Stomach (tissue), 9 donors: Measurements from ENCODE around the gene DDC. TPM values are rescaled to one million over a fixed set of nuclear protein-coding genes. Genes with fewer than 3 reads are reported as not detected.
"Not testable (repeated sequence)": the region's sequence is repeated elsewhere in the genome, so short reads cannot be mapped to it uniquely, and the experiment has no call there.

ENCODE experiments used
- DNase-seq, 2 donors: peaks; one replicate each; pipeline versions ENCODE4 v3.0.0 to v3.0.0-alpha.2; 2013 to 2019
- H3K27ac ChIP-seq, 5 donors: fragments of 200-600 bp in 4 of 5; sonication (generic) in 4 of 5; one replicate each; pipeline ENCODE4 v1.5.1; 2013 to 2019; ENCODE audit warnings: mild to moderate bottlenecking in 1 of 5, moderate library complexity in 1 of 5
- H3K27me3 ChIP-seq, 3 donors: fragments of 200-600 bp; sonication (generic); one replicate each; pipeline ENCODE4 v1.5.1; 2017 to 2019; ENCODE audit warnings: mixed run types in 1 of 3
- H3K36me3 ChIP-seq, 4 donors: fragments of 200-600 bp; sonication (generic); 1 replicate in 3 of 4; 2 replicates in 1 of 4; pipeline ENCODE4 v1.5.1; 2016 to 2019
- H3K4me1 ChIP-seq, 4 donors: fragments of 200-600 bp; sonication (generic); one replicate each; pipeline ENCODE4 v1.5.1; 2016 to 2019
- H3K4me3 ChIP-seq, 4 donors: fragments of 200-600 bp; sonication (generic) in 3 of 4; one replicate each; pipeline ENCODE4 v1.5.1; 2016 to 2019; ENCODE audit warnings: mild to moderate bottlenecking in 1 of 4
- H3K9me3 ChIP-seq, 4 donors: fragments of 200-600 bp; sonication (generic); one replicate each; pipeline ENCODE4 v1.5.1; 2016 to 2019
- EP300 ChIP-seq: sonication (generic); formaldehyde crosslinking; IDR thresholded peaks from one replicate; pipeline ENCODE4 v1.6.1; 2017; ENCODE audit warnings: antibody characterized with exemption
- POLR2A ChIP-seq, 4 donors: fragments of 450-650 bp; IDR thresholded peaks; one replicate each; pipeline ENCODE4 v1.6.1; 2016; ENCODE audit warnings: antibody characterized with exemption in 4 of 4, control low read depth in 2 of 4, mild to moderate bottlenecking in 1 of 4, moderate library complexity in 1 of 4
- POLR2AphosphoS5 ChIP-seq, 3 donors: sonication (generic); formaldehyde crosslinking; IDR thresholded peaks; one replicate each; pipeline ENCODE4 v1.6.1; 2016; ENCODE audit warnings: antibody characterized with exemption in 3 of 3
- WGBS, 5 donors: extraction: QIAGEN DNeasy Blood & Tissue Kit in 3 of 5; methylation state at CpG; one replicate each; pipeline versions ENCODE4 v1.1.5 to v1.1.7; 2013 to 2018; 5-methylcytosine and 5-hydroxymethylcytosine counted together
- intact Hi-C: fragments of 100-400 bp; cut with DNase I; formaldehyde crosslinking; loops from one replicate; pipeline ENCODE4 v1.15.1; 2023; ENCODE audit warnings: low total_unique reads
- polyA plus RNA-seq, 3 donors: library from polyadenylated mRNA; stranded (reverse); fragments of 200-250 nt; gene quantifications; one replicate each; pipeline ENCODE4 v1.2.3, GENCODE V29; 2013
- total RNA-seq, 5 donors: library from RNA; depleted of rRNA; stranded (reverse); fragments of >200 nt; gene quantifications; one replicate each; pipeline versions ENCODE4 v1.1.0 to v1.2.3, GENCODE V29; 2014 to 2016
- TF ChIP-seq, protein P1 (sequence below), 7 experiments: fragments of 450-650 bp in 4 of 7; fragments of 200-600 bp in 3 of 7; sonication (generic) in 3 of 7; IDR thresholded peaks; one replicate each; pipeline ENCODE4 v1.5.1; 2016 to 2019; ENCODE audit warnings: antibody characterized with exemption in 7 of 7, control low read depth in 2 of 7, mild to moderate bottlenecking in 1 of 7
- donor health status: healthy with polysubstance abuse.
- donor health status: Bipolar disorder and iron deficiency.
- donor health status: healthy.

Gene DDC
- total and polyA plus RNA-seq, 8 donors, result 0.95 to 95.0 (median 4.7) TPM; not detected in 3

DNA sequence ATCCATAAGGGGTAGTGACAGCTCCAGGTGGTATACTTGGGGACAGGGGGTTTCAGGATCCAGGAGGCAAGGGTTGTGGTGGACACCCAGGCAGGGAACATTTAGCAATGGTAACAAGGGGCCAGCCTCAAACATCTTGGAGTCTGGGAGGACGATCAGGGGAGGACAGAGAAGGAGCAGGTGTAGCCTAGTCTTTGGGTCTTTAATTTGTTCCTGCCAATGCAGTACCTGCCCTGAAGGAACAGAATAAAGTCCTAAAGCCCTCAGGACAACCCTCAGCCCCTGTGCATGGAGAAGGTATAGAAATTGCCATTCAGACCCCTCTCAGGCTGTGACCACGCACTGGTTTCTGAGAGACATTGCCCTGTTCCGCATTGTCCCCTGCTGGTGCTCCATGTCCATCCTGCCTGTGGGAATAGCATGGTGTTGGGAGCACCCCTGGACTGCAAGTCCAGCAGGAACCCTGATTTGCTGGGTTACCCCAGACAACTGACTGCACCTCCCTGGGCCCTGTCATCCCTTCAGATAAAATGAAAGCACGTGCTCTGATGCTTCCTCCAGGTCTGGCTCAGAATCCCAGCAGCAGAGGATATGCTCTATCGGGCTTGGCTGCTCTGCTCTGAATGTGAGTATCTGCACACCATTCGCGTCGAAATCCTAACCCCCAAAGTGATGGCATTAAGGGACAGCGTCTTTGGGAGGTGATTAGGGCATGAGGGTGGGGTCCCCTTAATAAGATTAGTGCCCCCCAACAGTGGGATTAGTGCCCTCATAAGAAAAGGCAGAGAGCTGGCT is 24.2 kb downstream of the DDC start:
- Histone ChIP-seq H3K4me1 (no peaks in the 10 kb centered on the region), H3K4me3 (no peak overlapping the region), H3K27ac (no peak overlapping the region), H3K9me3 (no peaks in the 10 kb centered on the region), H3K36me3 (no peaks in the 10 kb centered on the region), H3K27me3 (no peaks in the 10 kb centered on the region)
- 92 to 95% (median 94%) methylated on average over 6 to 9 of the region's 9 CpGs for WGBS, 5 donors
- intact Hi-C loops, result no loop called here
- DNase-seq, result no peak
- TF ChIP-seq, protein P1, sequence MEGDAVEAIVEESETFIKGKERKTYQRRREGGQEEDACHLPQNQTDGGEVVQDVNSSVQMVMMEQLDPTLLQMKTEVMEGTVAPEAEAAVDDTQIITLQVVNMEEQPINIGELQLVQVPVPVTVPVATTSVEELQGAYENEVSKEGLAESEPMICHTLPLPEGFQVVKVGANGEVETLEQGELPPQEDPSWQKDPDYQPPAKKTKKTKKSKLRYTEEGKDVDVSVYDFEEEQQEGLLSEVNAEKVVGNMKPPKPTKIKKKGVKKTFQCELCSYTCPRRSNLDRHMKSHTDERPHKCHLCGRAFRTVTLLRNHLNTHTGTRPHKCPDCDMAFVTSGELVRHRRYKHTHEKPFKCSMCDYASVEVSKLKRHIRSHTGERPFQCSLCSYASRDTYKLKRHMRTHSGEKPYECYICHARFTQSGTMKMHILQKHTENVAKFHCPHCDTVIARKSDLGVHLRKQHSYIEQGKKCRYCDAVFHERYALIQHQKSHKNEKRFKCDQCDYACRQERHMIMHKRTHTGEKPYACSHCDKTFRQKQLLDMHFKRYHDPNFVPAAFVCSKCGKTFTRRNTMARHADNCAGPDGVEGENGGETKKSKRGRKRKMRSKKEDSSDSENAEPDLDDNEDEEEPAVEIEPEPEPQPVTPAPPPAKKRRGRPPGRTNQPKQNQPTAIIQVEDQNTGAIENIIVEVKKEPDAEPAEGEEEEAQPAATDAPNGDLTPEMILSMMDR (IDR thresholded peaks at IDR 0.05), result no peak
- no peak for TF ChIP-seq EP300
- no peak for TF ChIP-seq POLR2A (IDR thresholded peaks at IDR 0.05)
- TF ChIP-seq POLR2AphosphoS5 (IDR thresholded peaks at IDR 0.05), result no peak

DNA sequence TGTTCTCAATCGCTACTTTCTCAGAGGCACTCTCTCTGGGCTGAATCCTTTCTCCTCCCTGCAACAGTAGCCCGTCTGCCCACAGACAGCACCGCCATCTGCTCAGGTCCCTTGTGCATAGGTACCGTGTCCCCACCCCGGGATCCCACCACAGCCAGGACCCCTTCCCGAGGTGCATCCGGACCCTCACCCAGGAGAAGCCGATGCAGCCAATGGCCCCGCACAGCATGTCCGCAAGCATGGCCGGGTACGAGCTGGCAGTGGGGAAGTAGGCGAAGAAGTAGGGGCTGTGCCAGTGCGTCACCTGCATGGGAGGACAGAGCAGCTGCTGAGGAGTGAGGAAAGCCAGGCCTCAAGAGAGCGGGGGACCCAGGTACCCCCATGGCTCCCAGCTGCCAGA is 25.5 kb downstream of the DDC start:
- Histone ChIP-seq H3K9me3 (no peaks in the 10 kb centered on the region), H3K27me3 (no peaks in the 10 kb centered on the region)

DNA sequence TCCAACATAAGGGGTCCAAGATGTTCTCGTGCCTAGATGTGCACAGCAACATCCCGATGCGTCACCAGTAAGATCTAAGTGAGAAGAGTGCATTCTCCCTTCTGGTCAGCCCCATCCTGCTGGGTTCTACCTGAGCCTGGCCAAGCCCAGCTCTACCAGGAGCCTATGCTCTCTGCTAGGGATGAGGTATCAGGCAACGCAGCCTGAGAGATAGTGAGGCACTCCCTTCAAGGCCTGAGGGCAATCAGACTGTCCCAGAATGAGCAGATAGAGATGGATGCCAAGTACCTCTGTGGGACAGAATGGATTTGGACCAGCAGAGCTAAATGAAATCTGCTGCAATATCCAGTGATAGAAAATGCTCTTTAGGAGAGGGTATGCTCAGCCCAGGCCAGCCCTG is 26.7 kb downstream of the DDC start:
- intact Hi-C loops, result no loop called here

More for the DNA sequence above, 25.5 kb downstream of the DDC start:
- DNase-seq, result no peak
- Histone ChIP-seq H3K4me3 (no peak overlapping the region), H3K27ac (no peak overlapping the region), H3K36me3 (no peaks in the 10 kb centered on the region), H3K4me1 (no peaks in the 10 kb centered on the region)
- WGBS, 5 donors, result 94 to 99% (median 95%) methylated on average over 14 to 15 of the region's 15 CpGs
- TF ChIP-seq POLR2A (IDR thresholded peaks at IDR 0.05), result no peak
- no peak for TF ChIP-seq POLR2AphosphoS5 (IDR thresholded peaks at IDR 0.05)
- TF ChIP-seq, protein P1 (IDR thresholded peaks at IDR 0.05), result no peak
- TF ChIP-seq EP300, result no peak
- intact Hi-C loops, result no loop called here

DNA sequence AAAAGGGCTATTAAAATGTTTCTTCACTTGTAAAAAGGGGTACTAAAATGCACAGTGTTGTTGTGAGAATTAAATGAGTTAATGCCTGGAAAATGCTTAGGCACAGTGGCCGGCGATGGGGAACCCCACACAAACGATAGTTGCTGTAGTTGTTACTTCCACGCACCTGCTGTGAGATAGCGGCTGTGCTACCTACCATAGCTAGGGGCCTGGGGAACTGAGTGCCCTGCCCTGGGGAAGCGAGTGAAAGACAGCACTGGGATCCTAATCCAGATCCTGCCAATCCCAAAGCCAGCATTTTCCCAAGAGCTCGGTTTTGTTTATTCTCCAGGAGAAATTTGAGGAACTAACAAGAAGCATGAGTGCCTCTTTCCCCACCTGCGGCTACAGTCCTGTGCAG is 27.8 kb downstream of the DDC start:
- 82 to 91% (median 88%) methylated on average over 8 of the region's 8 CpGs for WGBS, 5 donors
- Histone ChIP-seq H3K9me3 (no peaks in the 10 kb centered on the region), H3K27ac (no peak overlapping the region), H3K4me1 (no peaks in the 10 kb centered on the region), H3K4me3 (no peak overlapping the region), H3K27me3 (no peaks in the 10 kb centered on the region), H3K36me3 (no peaks in the 10 kb centered on the region)
- intact Hi-C loops, result no loop called here
- DNase-seq, result no peak
- TF ChIP-seq EP300 (no peak), POLR2A (IDR thresholded peaks at IDR 0.05) (no peak)

More for the DNA sequence above, 26.7 kb downstream of the DDC start:
- no peak for DNase-seq
- 83 to 92% (median 87%) methylated on average over 2 to 4 of the region's 4 CpGs for WGBS, 5 donors
- H3K27ac ChIP-seq, result no peak overlapping the region
- no peaks in the 10 kb centered on the region for H3K27me3 ChIP-seq
- H3K36me3 ChIP-seq, result no peaks in the 10 kb centered on the region
- H3K4me3 ChIP-seq, result no peak overlapping the region
- TF ChIP-seq, protein P1 (IDR thresholded peaks at IDR 0.05), result no peak
- TF ChIP-seq POLR2AphosphoS5 (IDR thresholded peaks at IDR 0.05) (no peak), EP300 (no peak), POLR2A (IDR thresholded peaks at IDR 0.05) (no peak)
- no peaks in the 10 kb centered on the region for H3K9me3 ChIP-seq
- no peaks in the 10 kb centered on the region for H3K4me1 ChIP-seq

DNA sequence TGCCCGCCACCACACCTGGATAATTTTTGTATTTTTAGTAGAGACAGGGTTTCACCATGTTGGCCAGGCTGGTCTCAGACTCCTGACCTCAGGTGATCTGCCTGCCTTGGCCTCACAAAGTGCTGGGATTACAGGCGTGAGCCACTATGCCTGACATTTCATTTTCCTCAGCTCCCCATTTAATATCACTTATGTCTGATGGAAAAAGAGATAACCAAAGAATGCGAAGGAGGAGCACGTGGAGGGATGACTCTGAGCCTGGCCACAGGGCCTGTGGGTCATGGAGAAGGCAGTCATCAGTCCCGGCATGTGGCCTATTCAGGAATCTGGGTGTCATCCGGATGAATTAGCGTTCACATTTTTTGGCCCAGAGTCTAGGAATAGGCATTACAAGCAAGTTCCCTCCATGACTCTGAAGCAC is 29.9 kb downstream of the DDC start:
- DNase-seq, H3K9me3 ChIP-seq, H3K4me1 ChIP-seq, H3K36me3 ChIP-seq, H3K27ac ChIP-seq, H3K4me3 ChIP-seq, intact Hi-C loops, H3K27me3 ChIP-seq: not testable (repeated sequence)
- WGBS, 5 donors, result 84 to 91% (median 86%) methylated on average over 7 of the region's 7 CpGs
